ENCODE data around the gene LIN28B. TPM values are rescaled to one million over a fixed set of nuclear protein-coding genes. Genes with fewer than 3 reads are reported as not detected.
A peak's percentile ranks its signal among the peaks of the same experiment; 100 is the strongest.

Gene LIN28B
- total and polyA plus RNA-seq, 8 donors = 0.22 TPM; not detected in 7

DNA sequence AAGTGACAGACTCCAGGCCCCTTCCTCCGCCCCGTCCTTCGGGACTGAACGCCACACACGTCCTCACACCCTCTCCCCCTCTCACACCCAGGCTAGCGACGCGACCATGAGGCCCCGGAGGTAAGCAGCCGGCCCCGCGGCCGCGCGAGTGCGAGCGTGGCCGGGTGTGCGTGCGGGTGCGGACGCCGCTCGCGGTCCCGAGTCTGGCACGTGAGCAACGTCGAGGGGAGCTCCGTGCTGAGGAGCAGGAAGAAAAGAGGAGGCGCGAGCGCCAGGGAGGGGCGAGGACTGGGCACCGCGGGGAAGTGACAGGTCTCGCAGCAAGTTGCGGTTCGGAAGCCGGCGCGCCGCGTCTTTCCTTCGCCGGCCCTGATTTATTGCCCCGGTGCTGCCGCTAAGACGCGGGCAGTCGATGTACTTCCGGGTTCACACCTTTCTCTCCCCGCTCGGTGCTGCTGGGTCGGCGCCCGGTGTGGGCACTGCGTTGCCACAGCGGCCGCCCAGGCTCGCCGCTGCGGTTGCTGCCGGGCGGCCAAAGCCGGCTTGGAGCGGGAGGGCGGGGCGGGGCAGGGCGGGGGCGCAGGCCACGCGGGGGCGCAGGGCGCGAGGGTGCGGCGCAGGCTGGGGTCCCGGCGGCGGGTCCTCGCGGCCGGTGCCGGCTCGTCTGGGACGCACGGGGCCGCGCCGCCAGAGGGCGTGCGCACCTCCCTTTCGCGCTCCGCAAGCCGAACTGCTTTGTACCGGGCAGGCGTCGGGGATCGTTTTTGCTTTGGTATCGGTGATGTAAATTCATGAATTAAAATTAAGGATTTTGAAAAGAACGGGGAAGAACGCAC lies 15.8 kb upstream of the LIN28B start:
- DNase-seq = peak in 4 of 6 donors; percentile 3 to 66 (median 36)
- H3K36me3 ChIP-seq = no peaks in the 10 kb centered on the region
- H3K4me3 ChIP-seq = peak overlapping the region in 1 of 4 donors; percentile 40
- H3K27ac ChIP-seq = no peak overlapping the region
- peak in 3 of 4 donors; percentile 51 to 82 (median 58) for ATAC-seq
- peaks cover 4 to 32% (median 13%) of the 10 kb centered on the region in 4 donors for H3K27me3 ChIP-seq
- no peaks in the 10 kb centered on the region for H3K4me1 ChIP-seq
- TF ChIP-seq, protein P1, sequence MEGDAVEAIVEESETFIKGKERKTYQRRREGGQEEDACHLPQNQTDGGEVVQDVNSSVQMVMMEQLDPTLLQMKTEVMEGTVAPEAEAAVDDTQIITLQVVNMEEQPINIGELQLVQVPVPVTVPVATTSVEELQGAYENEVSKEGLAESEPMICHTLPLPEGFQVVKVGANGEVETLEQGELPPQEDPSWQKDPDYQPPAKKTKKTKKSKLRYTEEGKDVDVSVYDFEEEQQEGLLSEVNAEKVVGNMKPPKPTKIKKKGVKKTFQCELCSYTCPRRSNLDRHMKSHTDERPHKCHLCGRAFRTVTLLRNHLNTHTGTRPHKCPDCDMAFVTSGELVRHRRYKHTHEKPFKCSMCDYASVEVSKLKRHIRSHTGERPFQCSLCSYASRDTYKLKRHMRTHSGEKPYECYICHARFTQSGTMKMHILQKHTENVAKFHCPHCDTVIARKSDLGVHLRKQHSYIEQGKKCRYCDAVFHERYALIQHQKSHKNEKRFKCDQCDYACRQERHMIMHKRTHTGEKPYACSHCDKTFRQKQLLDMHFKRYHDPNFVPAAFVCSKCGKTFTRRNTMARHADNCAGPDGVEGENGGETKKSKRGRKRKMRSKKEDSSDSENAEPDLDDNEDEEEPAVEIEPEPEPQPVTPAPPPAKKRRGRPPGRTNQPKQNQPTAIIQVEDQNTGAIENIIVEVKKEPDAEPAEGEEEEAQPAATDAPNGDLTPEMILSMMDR (IDR thresholded peaks at IDR 0.05) = no peak
- WGBS, 2 donors = 4 to 5% methylated on average over 74 to 104 of the region's 104 CpGs
- intact Hi-C loops (cut with DNase I) = no loop called here
- no peaks in the 10 kb centered on the region for H3K9me3 ChIP-seq
- FAIRE-seq = no peak

DNA sequence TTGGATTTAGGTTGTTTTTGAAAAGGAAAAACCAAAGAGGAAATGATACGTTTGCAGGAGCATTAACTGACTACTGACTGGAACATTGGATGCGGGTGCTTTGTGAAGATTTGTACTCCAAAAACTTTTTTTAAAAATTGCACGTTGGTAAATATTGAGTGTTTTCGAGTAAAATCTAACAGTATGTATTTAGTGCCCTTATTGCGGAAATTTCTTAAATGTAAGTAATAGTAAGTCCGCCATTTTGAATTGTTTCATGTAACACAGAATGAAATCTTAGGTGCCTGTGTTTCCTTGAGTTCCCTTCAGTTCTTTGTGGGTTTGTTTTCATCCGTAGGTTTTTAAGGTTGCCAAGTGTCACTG lies 15.2 kb upstream of the LIN28B start:
- ATAC-seq (no peak), DNase-seq (no peak), FAIRE-seq (no peak)
- peaks cover 4 to 32% (median 13%) of the 10 kb centered on the region in 4 donors for H3K27me3 ChIP-seq
- no peaks in the 10 kb centered on the region for H3K9me3 ChIP-seq
- H3K27ac ChIP-seq = no peak overlapping the region
- no peak overlapping the region for H3K4me3 ChIP-seq
- no peaks in the 10 kb centered on the region for H3K4me1 ChIP-seq
- TF ChIP-seq, protein P1 (IDR thresholded peaks at IDR 0.05) = no peak
- no peaks in the 10 kb centered on the region for H3K36me3 ChIP-seq
- intact Hi-C loops (cut with DNase I) = no loop called here
- WGBS, 2 donors = 20 to 22% methylated on average over 7 of the region's 7 CpGs

DNA sequence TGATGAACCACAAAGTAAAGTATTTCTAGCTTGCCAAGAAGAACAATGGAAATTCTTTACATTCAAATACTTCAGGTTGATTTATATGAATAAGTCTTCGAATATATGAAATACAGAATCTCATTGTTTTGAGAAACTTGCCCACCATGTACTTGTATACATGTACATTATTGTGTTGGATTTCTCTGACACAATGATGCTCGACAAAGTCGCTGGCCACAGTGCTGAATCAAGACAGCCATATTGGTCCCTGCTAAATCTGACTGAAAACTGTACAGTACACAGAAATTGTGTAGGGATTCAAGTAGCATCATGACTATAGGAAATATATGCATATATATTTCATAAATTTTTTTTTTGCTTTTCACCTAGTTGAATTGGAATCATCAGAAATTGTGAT lies 13.1 kb upstream of the LIN28B start:
- Histone ChIP-seq H3K36me3 (no peaks in the 10 kb centered on the region), H3K27me3 (peaks cover 4 to 32% (median 12%) of the 10 kb centered on the region in 4 donors), H3K27ac (no peak overlapping the region), H3K4me3 (no peak overlapping the region), H3K9me3 (no peaks in the 10 kb centered on the region), H3K4me1 (no peaks in the 10 kb centered on the region)
- no peak for FAIRE-seq
- WGBS, 2 donors = 49 to 60% methylated on average over 3 of the region's 3 CpGs
- TF ChIP-seq, protein P1 (IDR thresholded peaks at IDR 0.05) = no peak
- no peak for ATAC-seq
- intact Hi-C loops (cut with DNase I) = no loop called here
- DNase-seq = no peak

DNA sequence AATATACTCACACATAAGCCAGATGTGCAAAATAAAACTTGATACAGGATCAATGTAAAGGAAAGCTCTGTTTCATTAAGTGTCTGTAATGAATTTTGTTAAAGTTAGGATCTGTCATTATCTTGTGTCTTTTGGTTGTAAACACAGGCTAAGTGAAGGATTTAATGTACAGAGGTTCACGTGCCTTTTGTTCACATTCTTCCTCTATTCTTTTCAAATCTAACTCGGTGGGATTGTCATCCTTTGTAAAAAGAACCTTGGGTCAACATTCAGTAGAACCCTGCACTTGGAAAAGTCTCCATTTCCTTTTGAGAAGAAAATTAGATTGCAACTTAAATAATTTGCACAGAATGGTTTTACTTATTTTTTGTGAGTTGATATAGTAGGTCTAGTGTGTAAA lies 7.7 kb upstream of the LIN28B start:
- intact Hi-C loops (cut with DNase I) = no loop called here
- 21 to 32% methylated on average over 2 of the region's 2 CpGs for whole genome bisulfite sequencing, 2 donors
- H3K27ac ChIP-seq = no peak overlapping the region
- no peaks in the 10 kb centered on the region for H3K9me3 ChIP-seq
- no peak for FAIRE-seq
- H3K4me1 ChIP-seq = no peaks in the 10 kb centered on the region
- H3K4me3 ChIP-seq = no peak overlapping the region
- TF ChIP-seq, protein P1 (IDR thresholded peaks at IDR 0.05) = no peak
- no peaks in the 10 kb centered on the region for H3K36me3 ChIP-seq
- no peak for DNase-seq
- peaks cover 6 to 39% (median 20%) of the 10 kb centered on the region in 4 donors for H3K27me3 ChIP-seq
- no peak for ATAC-seq

DNA sequence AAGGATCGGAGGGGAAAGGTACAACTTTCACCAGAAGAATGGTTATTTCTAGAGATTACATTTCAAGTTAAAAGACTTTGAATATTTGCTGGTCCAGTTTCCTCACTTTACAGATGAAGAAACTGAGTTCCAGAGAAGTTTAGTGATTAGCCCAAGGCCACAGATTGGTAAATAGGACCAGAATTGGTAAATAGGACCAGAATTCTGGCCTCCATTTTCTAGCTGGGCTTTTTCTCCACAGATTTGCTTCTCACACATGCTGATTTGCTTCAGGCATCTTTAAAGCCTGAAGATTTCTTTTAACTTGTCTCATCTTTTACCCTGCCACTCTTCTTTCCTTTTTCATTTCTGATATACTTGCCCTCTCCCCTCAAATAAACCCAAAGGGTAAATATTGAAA lies 5.2 kb upstream of the LIN28B start:
- no peak for DNase-seq
- peaks cover 6 to 38% (median 22%) of the 10 kb centered on the region in 4 donors for H3K27me3 ChIP-seq
- no peak for FAIRE-seq
- no peak overlapping the region for H3K27ac ChIP-seq
- no peak overlapping the region for H3K4me3 ChIP-seq
- 63 to 64% methylated on average over 1 of the region's 1 CpG for WGBS, 2 donors
- intact Hi-C loops (cut with DNase I) = no loop called here
- no peaks in the 10 kb centered on the region for H3K36me3 ChIP-seq
- no peak for ATAC-seq
- H3K4me1 ChIP-seq = no peaks in the 10 kb centered on the region
- TF ChIP-seq, protein P1 (IDR thresholded peaks at IDR 0.05) = no peak
- no peaks in the 10 kb centered on the region for H3K9me3 ChIP-seq
